Measurements from ENCODE around the gene ARFGAP3.

The ARFGAP3 gene

GRCh38 chr22:42883970-42884369, 26.9 kb upstream of the ARFGAP3 start:
- DNase-seq (ENCODE audit: low read depth in 2 of 2): no peak

GRCh38 chr22:42883121-42883520, 26.0 kb upstream of the ARFGAP3 start:
- DNase-seq (ENCODE audit: low read depth in 2 of 2): no peak

GRCh38 chr22:42881982-42882656, 25.0 kb upstream of the ARFGAP3 start:
- no peak for DNase-seq (ENCODE audit: low read depth in 2 of 2)

GRCh38 chr22:42881298-42881697, 24.2 kb upstream of the ARFGAP3 start:
- no peak for DNase-seq (ENCODE audit: low read depth in 2 of 2)

GRCh38 chr22:42880815-42881214, 23.7 kb upstream of the ARFGAP3 start:
- no peak for DNase-seq (ENCODE audit: low read depth in 2 of 2)

- no peak for DNase-seq (ENCODE audit: low read depth in 2 of 2)
Measured at GRCh38 chr22:42879371-42880021, 22.4 kb upstream of the ARFGAP3 start.

GRCh38 chr22:42878561-42879305, 21.7 kb upstream of the ARFGAP3 start:
- no peak for DNase-seq (ENCODE audit: low read depth in 2 of 2)

GRCh38 chr22:42877597-42878340, 20.7 kb upstream of the ARFGAP3 start:
- DNase-seq (ENCODE audit: low read depth in 2 of 2): no peak

GRCh38 chr22:42877158-42877557, 20.1 kb upstream of the ARFGAP3 start:
- DNase-seq (ENCODE audit: low read depth in 2 of 2): no peak

- no peak for DNase-seq (ENCODE audit: low read depth in 2 of 2)
Measured at GRCh38 chr22:42876041-42876440, 19.0 kb upstream of the ARFGAP3 start.

- DNase-seq (ENCODE audit: low read depth in 2 of 2): no peak
Measured at GRCh38 chr22:42874010-42874409, 16.9 kb upstream of the ARFGAP3 start.

GRCh38 chr22:42873356-42873755, 16.3 kb upstream of the ARFGAP3 start:
- DNase-seq (ENCODE audit: low read depth in 2 of 2): no peak

- DNase-seq (ENCODE audit: low read depth in 2 of 2): no peak
Measured at GRCh38 chr22:42872821-42873220, 15.7 kb upstream of the ARFGAP3 start.

- DNase-seq (ENCODE audit: low read depth in 2 of 2): no peak
Measured at GRCh38 chr22:42871146-42872050, 14.3 kb upstream of the ARFGAP3 start.

- DNase-seq (ENCODE audit: low read depth in 2 of 2): no peak
Measured at GRCh38 chr22:42869888-42870480, 12.9 kb upstream of the ARFGAP3 start.

GRCh38 chr22:42869463-42869862, 12.4 kb upstream of the ARFGAP3 start:
- no peak for DNase-seq (ENCODE audit: low read depth in 2 of 2)

- DNase-seq (ENCODE audit: low read depth in 2 of 2): no peak
Measured at GRCh38 chr22:42868751-42869251, 11.7 kb upstream of the ARFGAP3 start.

- DNase-seq (ENCODE audit: low read depth in 2 of 2): no peak
Measured at GRCh38 chr22:42866100-42866499, 9.0 kb upstream of the ARFGAP3 start.

- no peak for DNase-seq (ENCODE audit: low read depth in 2 of 2)
Measured at GRCh38 chr22:42865536-42865935, 8.5 kb upstream of the ARFGAP3 start.

GRCh38 chr22:42863349-42863961, 6.4 kb upstream of the ARFGAP3 start:
- DNase-seq (ENCODE audit: low read depth in 2 of 2): peak in 1 of 2 donors; percentile 33
